PFSK-1 (cell line): ENCODE data around the gene AFF2.

Experiments
- FOXP2 ChIP-seq: optimal IDR thresholded peaks from 2 replicates; pipeline ENCODE3; 2011; ENCODE audit warnings: borderline replicate concordance, control low read depth, inconsistent platforms; ENCODE audit not compliant: insufficient read depth; ENCODE audit errors: extremely low read length, extremely low read depth
- POLR2AphosphoS5 ChIP-seq: IDR thresholded peaks from 2 replicates; pipeline ENCODE4 v1.6.1; 2012; ENCODE audit warnings: low read depth, mild to moderate bottlenecking, control low read depth, low read length, moderate library complexity
- REST ChIP-seq, 2 experiments: IDR thresholded peaks; 2 replicates each; pipeline versions ENCODE4 v1.6.1 to v1.8.0; 2011 to 2012; ENCODE audit warnings: low read depth in 2 of 2, low read length in 2 of 2, control low read depth in 1 of 2, inconsistent platforms in 1 of 2, mild to moderate bottlenecking in 1 of 2, moderate library complexity in 1 of 2; ENCODE audit not compliant: insufficient read depth in 1 of 2
- SIN3A ChIP-seq: IDR thresholded peaks from 2 replicates; pipeline ENCODE4 v1.6.1; 2012; ENCODE audit warnings: mild to moderate bottlenecking, low read length, moderate library complexity, borderline replicate concordance; ENCODE audit not compliant: insufficient read depth
- TAF1 ChIP-seq: IDR thresholded peaks from 2 replicates; pipeline ENCODE4 v1.6.1; 2012; ENCODE audit warnings: low read length, control low read depth, borderline replicate concordance; ENCODE audit not compliant: insufficient read depth

The AFF2 gene

GRCh38 chrX:148956352-148956751 is 455.9 kb downstream of the AFF2 start:
- TF ChIP-seq REST (IDR thresholded peaks at IDR 0.05; ENCODE audit: insufficient read depth in 1 of 2, low read depth in 2 of 2, low read length in 2 of 2) = no peak
- no peak for TF ChIP-seq SIN3A
- no peak for TF ChIP-seq TAF1
- TF ChIP-seq POLR2AphosphoS5 = no peak
- no peak for TF ChIP-seq FOXP2

GRCh38 chrX:148958901-148959300 is 458.5 kb downstream of the AFF2 start:
- no peak for TF ChIP-seq REST (IDR thresholded peaks at IDR 0.05; ENCODE audit: insufficient read depth in 1 of 2, low read depth in 2 of 2, low read length in 2 of 2)
- no peak for TF ChIP-seq SIN3A
- TF ChIP-seq FOXP2 = no peak
- no peak for TF ChIP-seq POLR2AphosphoS5

DNA sequence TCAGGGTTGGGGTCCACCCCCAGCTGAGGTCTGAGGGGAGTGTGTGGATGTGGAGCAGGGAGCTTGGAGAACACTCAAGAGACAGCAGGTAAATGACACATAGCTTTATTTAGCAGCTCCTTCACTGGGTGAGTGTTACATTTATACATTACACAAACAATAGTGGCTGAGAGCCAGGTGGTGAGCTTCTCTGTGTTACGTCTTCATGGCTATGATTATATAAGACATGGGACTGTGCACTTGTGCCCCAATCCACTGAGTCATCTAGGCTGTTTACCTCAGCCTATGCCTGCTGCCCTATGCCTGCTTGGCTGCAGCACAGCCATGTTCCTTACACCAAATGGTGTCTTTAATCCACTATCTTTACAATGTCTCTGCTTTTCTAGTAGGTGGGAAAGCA is 459.6 kb downstream of the AFF2 start:
- TF ChIP-seq SIN3A (no peak), REST (IDR thresholded peaks at IDR 0.05; ENCODE audit: insufficient read depth in 1 of 2, low read depth in 2 of 2, low read length in 2 of 2) (no peak), POLR2AphosphoS5 (no peak), FOXP2 (no peak)

DNA sequence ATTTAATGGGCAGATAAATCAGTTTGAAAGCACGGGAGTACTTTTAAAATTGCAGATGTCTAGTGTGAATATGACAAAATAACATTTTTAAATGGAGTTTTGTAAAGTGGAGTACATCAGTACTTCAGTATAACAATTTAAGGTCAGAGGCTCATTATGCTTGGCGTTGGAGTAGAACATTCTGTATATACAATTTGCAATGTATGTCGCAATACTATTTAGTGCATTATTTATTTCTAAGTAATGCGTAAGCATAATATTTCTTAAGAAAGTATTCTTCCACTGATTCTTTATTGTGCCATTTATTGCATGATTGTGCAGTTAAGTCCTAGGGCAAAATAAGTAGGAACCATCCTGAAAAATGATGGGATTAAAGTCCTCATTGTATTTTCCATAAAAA is 461.6 kb downstream of the AFF2 start:
- TF ChIP-seq TAF1 (no peak), FOXP2 (no peak), REST (IDR thresholded peaks at IDR 0.05; ENCODE audit: insufficient read depth in 1 of 2, low read depth in 2 of 2, low read length in 2 of 2) (no peak), POLR2AphosphoS5 (no peak), SIN3A (no peak)

DNA sequence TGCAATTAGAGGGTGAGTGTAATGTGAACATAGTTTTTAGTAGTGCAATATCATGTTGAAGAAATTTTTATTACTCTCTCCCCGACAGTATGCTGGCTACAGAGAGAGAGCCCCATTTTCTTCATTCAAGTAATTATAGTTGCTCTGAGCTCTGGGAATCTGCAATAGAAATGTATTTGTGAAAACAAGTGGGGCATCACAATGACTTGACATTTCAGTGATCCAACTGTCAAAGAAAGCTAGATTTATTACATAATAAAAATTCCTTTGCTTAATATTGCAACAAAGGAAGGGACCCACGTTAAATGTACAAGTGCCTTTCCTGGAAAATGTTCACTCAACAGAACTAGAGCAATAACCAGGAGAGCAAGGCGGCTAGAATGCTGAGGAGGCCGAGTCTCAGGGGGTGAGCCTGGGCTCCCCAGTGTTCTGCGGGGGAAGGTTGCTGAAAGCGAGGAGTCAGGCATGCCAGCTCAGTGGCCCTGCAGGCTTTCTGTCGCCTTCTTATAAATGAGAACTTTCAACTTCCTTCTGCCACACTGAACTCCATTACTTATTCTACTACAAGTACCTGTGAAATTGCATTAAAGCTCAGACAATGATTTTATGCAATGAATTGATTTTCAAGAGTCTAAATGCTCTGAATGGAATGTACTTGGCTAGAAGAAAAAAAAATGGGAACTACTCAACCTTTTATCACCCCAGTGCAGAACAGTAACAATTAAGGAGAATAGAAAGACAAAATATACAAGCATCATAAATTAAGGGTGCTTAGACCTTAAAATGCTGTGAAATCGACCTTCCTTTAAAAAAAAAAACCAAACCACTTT is 476.4 kb downstream of the AFF2 start:
- TF ChIP-seq REST (IDR thresholded peaks at IDR 0.05; ENCODE audit: insufficient read depth in 1 of 2, low read depth in 2 of 2, low read length in 2 of 2) = no peak
- TF ChIP-seq POLR2AphosphoS5 = no peak
- no peak for TF ChIP-seq SIN3A
- no peak for TF ChIP-seq FOXP2
- TF ChIP-seq TAF1 = no peak
